Testis (tissue), 3 donors: ENCODE data around the gene MAPKAP1. TPM values are rescaled to one million over a fixed set of nuclear protein-coding genes. Genes with fewer than 3 reads are reported as not detected.

Experiments
- DNase-seq: peaks from one replicate; pipeline ENCODE4 v3.0.0-alpha.2; 2019
- H3K27ac ChIP-seq, 2 donors: fragments of 200-600 bp; sonication (generic); one replicate each; pipeline ENCODE4 v1.5.1; 2019
- H3K27me3 ChIP-seq: fragments of 200-600 bp; sonication (generic); one replicate; pipeline ENCODE4 v1.5.1; 2019
- H3K36me3 ChIP-seq: fragments of 200-600 bp; sonication (generic); one replicate; pipeline ENCODE4 v1.5.1; 2017; ENCODE audit warnings: low read depth; ENCODE audit errors: missing control alignments
- H3K4me1 ChIP-seq: fragments of 200-600 bp; sonication (generic); one replicate; pipeline ENCODE4 v1.5.1; 2019
- H3K4me3 ChIP-seq, 2 donors: fragments of 200-600 bp; sonication (generic); one replicate each; pipeline ENCODE4 v1.5.1; 2017 to 2019
- H3K9me3 ChIP-seq: fragments of 200-600 bp; sonication (generic); one replicate; pipeline ENCODE4 v1.5.1; 2017
- POLR2A ChIP-seq: fragments of 450-650 bp; IDR thresholded peaks from one replicate; pipeline ENCODE4 v1.6.1; 2017; ENCODE audit warnings: antibody characterized with exemption, mild to moderate bottlenecking, moderate library complexity
- WGBS, 2 donors: methylation state at CpG; one replicate each; pipeline ENCODE4 v1.1.5; 2018; 5-methylcytosine and 5-hydroxymethylcytosine counted together
- intact Hi-C: fragments of 100-400 bp; cut with DNase I; formaldehyde crosslinking; loops from one replicate; pipeline ENCODE4 v1.15.1; 2023; ENCODE audit warnings: low total_unique reads
- polyA plus RNA-seq: library from polyadenylated mRNA; stranded (reverse); fragments of 350-450 nt; fragmentation: Illumina TruSeq; extraction: RNeasy Lipid Tissue Mini Kit (QIAGEN cat#74804); gene quantifications from one replicate; pipeline ENCODE4 v1.2.3, GENCODE V29; 2014; ENCODE audit warnings: low read depth, low replicate concordance; ENCODE audit not compliant: insufficient read depth
- total RNA-seq, 2 donors: library from RNA; depleted of rRNA; stranded (reverse); fragments of >200 nt; gene quantifications; one replicate each; pipeline ENCODE4 v1.2.3, GENCODE V29; 2016
- TF ChIP-seq, protein P1 (sequence below), 3 experiments: fragments of 450-650 bp in 2 of 3; fragments of 200-600 bp in 1 of 3; sonication (generic) in 1 of 3; IDR thresholded peaks; one replicate each; pipeline ENCODE4 v1.5.1; 2016 to 2019; ENCODE audit warnings: antibody characterized with exemption in 3 of 3, mild to moderate bottlenecking in 2 of 3, moderate library complexity in 1 of 3

The MAPKAP1 gene
- total and polyA plus RNA-seq, 3 donors from 2014 or later, result 112 to 135 (median 115) TPM

DNA sequence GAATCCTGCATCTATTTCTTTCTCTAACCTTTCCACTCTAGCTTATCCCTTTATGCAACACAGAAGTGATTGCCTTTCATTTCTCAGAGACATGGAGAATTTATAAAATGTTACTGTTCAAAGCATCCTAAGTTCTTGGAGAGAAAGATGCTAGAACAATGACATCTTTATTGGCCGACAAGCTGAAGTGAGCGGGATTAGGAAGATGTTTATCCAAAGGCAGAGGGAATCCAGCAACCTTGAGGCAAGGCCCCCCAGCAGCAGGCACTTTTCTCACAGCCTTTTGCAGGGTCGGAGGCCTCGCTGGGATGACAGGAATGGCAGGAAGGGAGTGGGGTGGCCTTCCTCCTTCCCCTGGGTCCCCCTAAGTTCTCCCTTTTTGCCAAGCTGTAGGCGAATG, 240.6 kb downstream of the MAPKAP1 start:
- Histone ChIP-seq H3K27me3 (no peaks in the 10 kb centered on the region), H3K4me3 (no peak overlapping the region), H3K27ac (no peak overlapping the region), H3K9me3 (no peaks in the 10 kb centered on the region), H3K4me1 (no peaks in the 10 kb centered on the region), H3K36me3 (no peaks in the 10 kb centered on the region)
- DNase-seq, result no peak
- TF ChIP-seq POLR2A, result no peak
- TF ChIP-seq, protein P1, sequence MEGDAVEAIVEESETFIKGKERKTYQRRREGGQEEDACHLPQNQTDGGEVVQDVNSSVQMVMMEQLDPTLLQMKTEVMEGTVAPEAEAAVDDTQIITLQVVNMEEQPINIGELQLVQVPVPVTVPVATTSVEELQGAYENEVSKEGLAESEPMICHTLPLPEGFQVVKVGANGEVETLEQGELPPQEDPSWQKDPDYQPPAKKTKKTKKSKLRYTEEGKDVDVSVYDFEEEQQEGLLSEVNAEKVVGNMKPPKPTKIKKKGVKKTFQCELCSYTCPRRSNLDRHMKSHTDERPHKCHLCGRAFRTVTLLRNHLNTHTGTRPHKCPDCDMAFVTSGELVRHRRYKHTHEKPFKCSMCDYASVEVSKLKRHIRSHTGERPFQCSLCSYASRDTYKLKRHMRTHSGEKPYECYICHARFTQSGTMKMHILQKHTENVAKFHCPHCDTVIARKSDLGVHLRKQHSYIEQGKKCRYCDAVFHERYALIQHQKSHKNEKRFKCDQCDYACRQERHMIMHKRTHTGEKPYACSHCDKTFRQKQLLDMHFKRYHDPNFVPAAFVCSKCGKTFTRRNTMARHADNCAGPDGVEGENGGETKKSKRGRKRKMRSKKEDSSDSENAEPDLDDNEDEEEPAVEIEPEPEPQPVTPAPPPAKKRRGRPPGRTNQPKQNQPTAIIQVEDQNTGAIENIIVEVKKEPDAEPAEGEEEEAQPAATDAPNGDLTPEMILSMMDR (IDR thresholded peaks at IDR 0.05), result no peak
- 77 to 88% methylated on average over 5 of the region's 5 CpGs for WGBS, 2 donors
- intact Hi-C loops, result no loop called here

DNA sequence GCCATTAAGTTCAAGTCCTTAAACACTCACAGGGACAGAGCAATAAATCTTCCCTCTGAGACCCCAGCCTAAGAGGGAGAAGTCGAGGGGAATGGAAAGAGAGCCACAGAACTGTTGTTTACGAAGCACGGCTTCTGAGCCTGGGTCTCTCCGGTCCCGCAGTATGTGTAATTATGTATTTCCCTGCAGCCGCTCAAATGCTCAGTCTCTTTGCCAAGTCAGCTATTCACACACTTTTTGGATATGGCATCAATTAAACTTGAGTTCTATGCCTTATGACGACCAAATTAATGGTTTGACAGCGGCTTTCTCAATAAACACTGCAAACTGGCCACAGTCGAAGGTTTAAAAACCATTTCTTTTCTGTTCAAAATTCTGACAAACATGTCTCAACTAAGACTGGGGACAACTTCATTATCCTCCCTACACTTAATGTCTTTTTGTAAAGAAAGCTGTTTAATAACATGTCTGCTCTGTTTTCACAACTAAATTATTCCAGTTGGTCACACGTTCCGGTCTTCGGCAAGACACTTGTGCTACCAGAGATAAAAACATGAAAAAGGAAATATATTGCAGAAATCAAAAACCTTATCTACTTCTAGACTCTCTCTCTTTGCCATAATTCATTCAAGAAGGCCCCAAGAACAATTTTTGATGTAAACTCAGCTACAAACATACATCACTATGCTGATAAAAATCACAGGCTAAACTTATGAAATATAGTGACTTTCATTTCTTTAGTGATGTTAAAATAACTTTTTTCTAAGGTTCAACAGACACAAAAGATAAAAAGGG, 242.2 kb downstream of the MAPKAP1 start:
- 91 to 92% methylated on average over 12 of the region's 12 CpGs for WGBS, 2 donors
- no peaks in the 10 kb centered on the region for H3K9me3 ChIP-seq
- no peak overlapping the region for H3K27ac ChIP-seq
- no peaks in the 10 kb centered on the region for H3K27me3 ChIP-seq
- DNase-seq, result no peak
- TF ChIP-seq POLR2A, result no peak
- TF ChIP-seq, protein P1 (IDR thresholded peaks at IDR 0.05), result no peak
- no peaks in the 10 kb centered on the region for H3K36me3 ChIP-seq
- no peak overlapping the region for H3K4me3 ChIP-seq
- H3K4me1 ChIP-seq, result no peaks in the 10 kb centered on the region
- intact Hi-C loops, result no loop called here

DNA sequence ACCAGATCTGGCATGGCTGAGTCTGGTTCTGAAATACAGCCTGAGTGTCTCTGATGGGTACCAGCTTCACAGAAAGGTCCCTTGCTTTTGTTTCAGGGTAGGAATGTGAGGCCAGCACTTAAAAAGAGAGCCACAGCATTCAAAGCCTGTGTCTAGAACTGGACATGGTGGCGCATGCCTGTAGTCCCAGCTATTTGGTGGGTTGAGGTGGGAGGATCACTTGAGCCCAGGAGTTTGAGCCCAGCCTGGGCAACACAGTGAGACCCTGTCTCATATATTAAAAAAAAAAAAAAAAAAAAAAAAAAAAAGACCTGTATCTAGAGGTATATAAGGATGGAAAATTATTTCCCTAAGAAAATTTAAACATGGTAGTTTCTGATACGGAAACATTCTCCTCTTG, 243.1 kb downstream of the MAPKAP1 start:
- DNase-seq, result no peak
- intact Hi-C loops, result no loop called here
- Histone ChIP-seq H3K9me3 (no peaks in the 10 kb centered on the region), H3K27me3 (no peaks in the 10 kb centered on the region), H3K27ac (no peak overlapping the region), H3K4me3 (no peak overlapping the region), H3K36me3 (no peaks in the 10 kb centered on the region), H3K4me1 (no peaks in the 10 kb centered on the region)
- TF ChIP-seq, protein P1 (IDR thresholded peaks at IDR 0.05), result no peak
- TF ChIP-seq POLR2A, result no peak
- WGBS, 2 donors, result 95 to 100% methylated on average over 2 of the region's 2 CpGs

DNA sequence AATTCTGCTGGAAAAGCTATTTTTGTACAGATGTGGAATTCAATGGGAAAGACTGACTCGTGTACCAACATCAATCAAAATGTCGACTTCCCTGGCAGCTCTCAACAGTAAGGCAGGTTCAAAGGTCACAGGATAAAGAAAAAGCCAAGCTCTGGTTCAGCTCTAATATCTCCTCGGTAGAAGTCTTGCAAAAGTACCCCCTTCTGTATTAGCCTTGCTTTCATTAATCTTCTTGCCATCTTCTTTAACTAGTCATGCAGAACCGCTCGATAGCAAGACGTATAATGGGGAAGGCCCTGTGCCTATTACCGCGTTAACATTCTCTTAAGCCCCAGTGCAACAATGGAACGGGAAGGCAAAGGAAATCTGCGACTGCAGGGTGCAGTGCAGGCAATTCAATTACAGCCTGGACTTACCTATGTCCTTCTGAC, 244.1 kb downstream of the MAPKAP1 start:
- intact Hi-C loops, result no loop called here
- no peak for DNase-seq
- H3K27ac ChIP-seq, result no peak overlapping the region
- WGBS, 2 donors, result 74 to 80% methylated on average over 10 of the region's 10 CpGs
- no peaks in the 10 kb centered on the region for H3K4me1 ChIP-seq
- no peaks in the 10 kb centered on the region for H3K36me3 ChIP-seq
- H3K9me3 ChIP-seq, result no peaks in the 10 kb centered on the region
- TF ChIP-seq, protein P1 (IDR thresholded peaks at IDR 0.05), result no peak
- TF ChIP-seq POLR2A, result no peak
- H3K4me3 ChIP-seq, result no peak overlapping the region
- no peaks in the 10 kb centered on the region for H3K27me3 ChIP-seq
